RPMI8226 (cell line): ENCODE measurements around the gene ZACN.
"Not testable (repeated sequence)": the region's sequence is repeated elsewhere in the genome, so short reads cannot be mapped to it uniquely, and the experiment has no call there.

Experiments used
- DNase-seq: peaks from one replicate; pipeline ENCODE4 v3.0.0-alpha.2; 2015

The ZACN gene

GRCh38 chr17:76078860-76079534, at the start of gene ZACN:
Gene ZACN (plus strand): TSS chr17:76079182. CDS start chr17:76079265, 83 bp downstream.
- DNase-seq, result no peak

GRCh38 chr17:76032073-76032779, 46.8 kb upstream of the ZACN start:
- DNase-seq, result peak; percentile 28

- DNase-seq, result no peak
These were observed 46.2 kb upstream of the ZACN start for GRCh38 chr17:76032780-76033108.

- DNase-seq, result no peak
These were observed 45.8 kb upstream of the ZACN start for GRCh38 chr17:76033139-76033538.

GRCh38 chr17:76034428-76035350, 44.3 kb upstream of the ZACN start:
- DNase-seq, result no peak

- DNase-seq, result no peak
These were observed 42.3 kb upstream of the ZACN start for GRCh38 chr17:76036497-76037261.

GRCh38 chr17:76038050-76038449, 40.9 kb upstream of the ZACN start:
- no peak for DNase-seq

GRCh38 chr17:76039121-76039520, 39.9 kb upstream of the ZACN start:
- DNase-seq, result no peak

GRCh38 chr17:76040376-76040775, 38.6 kb upstream of the ZACN start:
- no peak for DNase-seq

GRCh38 chr17:76042868-76043267, 36.1 kb upstream of the ZACN start:
- not testable (repeated sequence) for DNase-seq

- DNase-seq, result not testable (repeated sequence)
These were observed 34.4 kb upstream of the ZACN start for GRCh38 chr17:76044475-76045007.

GRCh38 chr17:76046064-76046463, 32.9 kb upstream of the ZACN start:
- DNase-seq, result no peak

GRCh38 chr17:76048025-76048605, 30.9 kb upstream of the ZACN start:
- DNase-seq, result no peak

- no peak for DNase-seq
These were observed 30.3 kb upstream of the ZACN start for GRCh38 chr17:76048711-76049110.

- DNase-seq, result no peak
These were observed 29.7 kb upstream of the ZACN start for GRCh38 chr17:76049239-76049638.

GRCh38 chr17:76049836-76050537, 29.0 kb upstream of the ZACN start:
- DNase-seq, result no peak

GRCh38 chr17:76050538-76051467, 28.2 kb upstream of the ZACN start:
- DNase-seq, result no peak

GRCh38 chr17:76051561-76051960, 27.4 kb upstream of the ZACN start:
- DNase-seq, result no peak

GRCh38 chr17:76053246-76054111, 25.5 kb upstream of the ZACN start:
- no peak for DNase-seq
